C4-2B (cell line): ENCODE data around the gene NFKBIE.
"Not testable (repeated sequence)": the region's sequence is repeated elsewhere in the genome, so short reads cannot be mapped to it uniquely, and the experiment has no call there.

ENCODE experiments used
- H3K27ac ChIP-seq: fragments of 450-650 bp; 2 replicates; pipeline ENCODE4 v1.5.1; 2017
- CTCF ChIP-seq: fragments of 450-650 bp; conservative IDR thresholded peaks from 2 replicates; pipeline ENCODE4 v1.5.1; 2017; ENCODE audit warnings: mild to moderate bottlenecking
- ZFX ChIP-seq: fragments of 450-650 bp; IDR thresholded peaks from 2 replicates; pipeline ENCODE4 v1.6.1; 2017

NFKBIE gene, protein sequence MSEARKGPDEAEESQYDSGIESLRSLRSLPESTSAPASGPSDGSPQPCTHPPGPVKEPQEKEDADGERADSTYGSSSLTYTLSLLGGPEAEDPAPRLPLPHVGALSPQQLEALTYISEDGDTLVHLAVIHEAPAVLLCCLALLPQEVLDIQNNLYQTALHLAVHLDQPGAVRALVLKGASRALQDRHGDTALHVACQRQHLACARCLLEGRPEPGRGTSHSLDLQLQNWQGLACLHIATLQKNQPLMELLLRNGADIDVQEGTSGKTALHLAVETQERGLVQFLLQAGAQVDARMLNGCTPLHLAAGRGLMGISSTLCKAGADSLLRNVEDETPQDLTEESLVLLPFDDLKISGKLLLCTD

GRCh38 chr6:44265007-44265721 lies at the start of gene NFKBIE:
Gene NFKBIE (minus strand): TSS chr6:44265551. CDS start chr6:44265346, 205 bp downstream.
- TF ChIP-seq CTCF (peak; percentile 38), ZFX (peak; percentile 58; the same call in 1 of the 2 replicates)
- peak within 1 kb of the TSS; percentile 76 for H3K27ac ChIP-seq

DNA sequence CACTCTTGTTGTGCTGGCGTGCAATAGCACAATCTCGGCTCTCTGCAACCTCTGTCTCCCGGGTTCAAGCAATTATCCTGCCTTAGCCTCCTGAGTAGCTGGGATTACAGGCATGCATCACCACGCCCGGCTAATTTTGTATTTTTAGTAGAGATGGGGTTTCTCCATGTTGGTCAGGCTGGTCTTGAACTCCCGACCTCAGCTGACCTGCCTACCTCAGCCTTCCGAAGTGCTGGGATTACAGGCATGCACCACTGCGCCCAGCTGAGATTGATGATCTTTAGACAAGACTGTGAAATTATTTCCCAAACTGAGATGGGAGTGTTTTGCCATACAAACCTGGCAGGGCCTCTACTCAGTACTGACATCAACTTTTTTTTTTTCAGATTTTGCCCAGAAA lies 49.3 kb upstream of the NFKBIE start:
- H3K27ac ChIP-seq = not testable (repeated sequence)

DNA sequence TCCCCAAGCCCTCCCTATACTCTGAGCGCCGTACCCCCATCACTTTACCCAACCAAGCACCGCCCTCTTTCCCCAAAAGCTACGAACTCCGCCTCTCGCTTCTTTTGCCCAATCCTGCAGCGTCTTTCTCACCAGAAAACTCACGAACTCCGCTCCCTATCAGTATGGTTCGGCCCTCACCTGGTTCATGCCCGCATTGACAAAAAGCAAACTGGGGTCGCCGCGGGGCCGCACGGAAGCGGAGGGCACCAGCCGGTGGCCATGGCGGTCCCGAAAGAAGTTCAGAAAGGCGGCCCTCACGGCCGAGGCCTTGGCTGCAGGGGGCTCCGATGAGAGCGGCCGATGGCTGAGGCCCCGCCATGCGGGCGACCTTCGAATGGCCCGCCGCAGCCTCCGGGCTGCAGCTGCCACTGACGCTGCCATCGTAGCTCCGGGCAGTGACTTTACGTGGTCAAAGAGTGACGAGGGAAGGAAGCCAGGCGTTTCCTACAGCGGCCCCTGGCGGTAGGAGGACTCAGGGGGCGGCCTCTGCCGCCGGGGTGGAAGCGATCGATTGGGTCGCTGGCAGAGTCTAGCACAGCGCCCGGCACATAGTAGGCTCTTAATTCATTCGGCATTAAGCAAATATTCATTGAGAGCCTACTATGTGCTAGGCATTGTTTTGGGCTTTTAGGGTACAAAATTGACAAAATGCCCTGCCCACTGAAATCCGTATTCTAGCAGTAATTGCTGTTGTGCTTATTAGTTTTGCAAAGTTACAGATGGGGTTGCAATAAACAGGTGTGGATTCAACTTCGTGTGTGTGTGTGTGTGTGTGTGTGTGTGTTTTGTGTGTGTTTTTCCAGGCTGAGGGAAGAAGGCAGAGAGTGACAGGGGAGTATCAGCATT lies 47.8 kb upstream of the NFKBIE start, which contains the start of gene AARS2:
Gene AARS2, minus strand, starts transcription at position 447 of the 888 bp plus-strand sequence. Its CDS starts 24 bp downstream, at position 423.
- peak; percentile 99 for TF ChIP-seq CTCF
- peak; percentile 38; the same call in 1 of the 2 replicates for TF ChIP-seq ZFX

DNA sequence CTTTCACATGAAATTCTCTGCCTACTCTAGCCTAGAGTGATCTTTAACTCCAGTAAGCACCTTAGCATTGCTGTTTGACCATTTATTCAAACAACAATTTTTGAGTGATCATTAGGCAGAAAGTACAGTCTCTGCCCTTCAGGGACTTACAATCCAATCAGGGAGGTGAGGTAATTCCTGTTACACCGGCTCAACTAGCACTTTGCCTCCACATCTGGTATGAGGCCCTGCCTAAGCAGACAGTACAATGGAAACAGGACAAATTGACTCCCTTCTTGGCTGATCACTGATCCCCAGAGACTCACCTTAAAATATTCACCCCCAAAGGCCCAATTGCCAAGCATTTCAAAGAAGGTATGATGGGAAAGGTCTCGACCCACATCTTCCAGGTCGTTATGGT lies 46.4 kb upstream of the NFKBIE start:
- TF ChIP-seq ZFX (no peak), CTCF (no peak)
- no peak overlapping the region for H3K27ac ChIP-seq

More for the DNA sequence above, 47.8 kb upstream of the NFKBIE start, which contains the start of gene AARS2:
- peak within 1 kb of the TSS; percentile 81 for H3K27ac ChIP-seq

DNA sequence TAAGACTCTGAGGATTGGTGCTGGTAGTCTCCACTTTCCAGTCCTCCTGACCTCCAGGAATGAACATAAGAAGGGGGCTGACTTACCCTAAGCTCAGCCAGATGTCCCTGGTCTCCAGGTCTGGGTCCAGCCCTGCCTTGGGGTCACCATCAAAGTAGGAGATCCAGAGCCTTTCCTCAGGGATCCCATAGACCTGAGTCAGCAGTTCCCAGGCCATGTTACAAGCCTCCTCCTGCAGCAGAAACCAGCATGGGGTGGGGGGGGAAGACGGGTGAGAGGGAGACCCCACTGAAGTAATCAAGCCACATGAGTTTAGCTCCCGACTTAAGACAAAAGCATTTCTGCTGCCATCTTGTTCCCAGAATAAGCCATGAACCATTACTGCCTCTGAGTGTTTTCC lies 46.0 kb upstream of the NFKBIE start:
- TF ChIP-seq ZFX = no peak
- TF ChIP-seq CTCF = no peak
- H3K27ac ChIP-seq = no peak overlapping the region

DNA sequence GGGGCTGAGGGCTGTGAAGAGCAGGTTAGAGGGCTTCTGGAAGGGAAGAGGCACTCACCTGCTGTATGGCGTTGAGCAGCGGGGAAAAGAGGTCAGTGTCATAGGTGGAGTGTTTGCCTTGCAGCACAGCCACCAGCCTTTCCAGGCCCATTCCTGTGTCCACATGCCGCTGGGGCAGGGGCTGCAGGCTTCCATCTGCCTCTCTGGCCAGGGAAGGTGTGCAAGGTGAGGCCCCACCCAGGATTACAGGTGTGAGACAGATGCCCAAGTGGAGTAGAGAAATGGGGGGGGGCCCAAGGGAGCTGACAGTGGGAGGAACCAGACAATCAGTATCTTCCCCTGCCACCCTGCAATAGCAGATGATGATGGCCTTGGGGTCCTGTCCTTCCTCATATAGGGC lies 44.9 kb upstream of the NFKBIE start:
- TF ChIP-seq CTCF (no peak), ZFX (no peak)
- H3K27ac ChIP-seq = no peak overlapping the region

DNA sequence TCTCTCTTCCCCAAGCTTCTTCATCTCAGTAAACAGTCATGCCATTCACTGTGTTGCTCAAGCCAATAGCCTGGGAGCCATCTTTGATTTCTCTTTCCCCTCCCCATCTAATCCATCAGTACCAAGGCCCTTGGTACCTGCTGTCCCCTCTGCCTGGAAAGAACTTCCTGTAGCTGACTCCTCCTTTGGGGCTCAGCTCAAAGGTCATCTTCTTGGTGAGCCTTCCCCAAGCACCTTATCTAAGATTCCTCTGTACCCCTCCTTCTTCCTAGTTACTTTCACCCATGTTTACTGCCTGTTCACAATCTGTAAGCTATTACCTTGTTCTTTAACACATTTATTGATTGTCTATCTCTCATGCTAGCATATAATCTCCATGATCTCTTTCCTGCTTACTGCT lies 44.3 kb upstream of the NFKBIE start:
- no peak overlapping the region for H3K27ac ChIP-seq
- TF ChIP-seq CTCF = no peak
- no peak for TF ChIP-seq ZFX
